SK-N-SH treated with all-trans-retinoic acid at 6 μM for 48 hours (cell line): ENCODE data around the gene NAP1L4.

ENCODE experiments used
- ATAC-seq: fragments of 200-7000 bp; cut with Tn5 transposase; 3 replicates; pipeline ENCODE4 v1.9.1; 2020; ENCODE audit warnings: mild to moderate bottlenecking, moderate library complexity
- ARNTL ChIP-seq: fragments of 450-650 bp; formaldehyde crosslinking; IDR thresholded peaks from 2 replicates; pipeline ENCODE4 v1.5.0; 2020; ENCODE audit warnings: low read depth, mild to moderate bottlenecking, moderate library complexity, borderline replicate concordance
- BACH2 ChIP-seq: fragments of 250-450 bp; sonication (Bioruptor Pico); IDR thresholded peaks from 2 replicates; pipeline ENCODE4 v1.9.0; 2021; ENCODE audit warnings: mild to moderate bottlenecking, borderline replicate concordance
- CREB5 ChIP-seq: fragments of 250-450 bp; sonication (Bioruptor Pico); IDR thresholded peaks from 2 replicates; pipeline ENCODE4 v1.5.1; 2020; ENCODE audit warnings: low read depth, mild to moderate bottlenecking, moderate library complexity
- CSDC2 ChIP-seq: fragments of 250-450 bp; sonication (Bioruptor Pico); IDR thresholded peaks from 2 replicates; pipeline ENCODE4 v1.5.0; 2020; ENCODE audit warnings: mild to moderate bottlenecking, moderate library complexity
- GLIS3 ChIP-seq: fragments of 250-450 bp; sonication (Bioruptor Pico); IDR thresholded peaks from 2 replicates; pipeline ENCODE4 v1.5.0; 2020; ENCODE audit warnings: mild to moderate bottlenecking, moderate library complexity
- ISL1 ChIP-seq: fragments of 250-450 bp; sonication (Bioruptor Pico); IDR thresholded peaks from 2 replicates; pipeline ENCODE4 v2.1.2; 2022; ENCODE audit warnings: mild to moderate bottlenecking, moderate library complexity
- OSR1 ChIP-seq: fragments of 250-450 bp; sonication (Bioruptor Pico); IDR thresholded peaks from 2 replicates; pipeline ENCODE4 v1.8.0; 2022; ENCODE audit warnings: moderate library complexity, mild to moderate bottlenecking, inconsistent platforms
- PPARA ChIP-seq: fragments of 250-450 bp; sonication (Bioruptor Pico); IDR thresholded peaks from 2 replicates; pipeline ENCODE4 v1.5.0; 2020; ENCODE audit warnings: mild to moderate bottlenecking, borderline replicate concordance
- RARB ChIP-seq: fragments of 250-450 bp; sonication (Bioruptor Pico); IDR thresholded peaks from 2 replicates; pipeline ENCODE4 v1.8.0; 2021; ENCODE audit warnings: mild to moderate bottlenecking, moderate library complexity
- SNAI2 ChIP-seq: fragments of 250-450 bp; sonication (Bioruptor Pico); IDR thresholded peaks from 2 replicates; pipeline ENCODE4 v1.5.0; 2020; ENCODE audit warnings: mild to moderate bottlenecking, moderate library complexity
- TCF4 ChIP-seq: fragments of 250-450 bp; sonication (Bioruptor Pico); IDR thresholded peaks from 2 replicates; pipeline ENCODE4 v1.8.0; 2021; ENCODE audit warnings: mild to moderate bottlenecking, moderate library complexity, borderline replicate concordance
- TOX ChIP-seq: fragments of 250-450 bp; sonication (Bioruptor Pico); IDR thresholded peaks from 2 replicates; pipeline ENCODE4 v1.8.0; 2021; ENCODE audit warnings: mild to moderate bottlenecking, moderate library complexity, borderline replicate concordance
- TSHZ2 ChIP-seq: fragments of 250-450 bp; sonication (Bioruptor Pico); IDR thresholded peaks from 2 replicates; pipeline ENCODE4 v1.5.0; 2020; ENCODE audit warnings: mild to moderate bottlenecking, moderate library complexity
- ZC3H10 ChIP-seq: fragments of 250-450 bp; sonication (Bioruptor Pico); IDR thresholded peaks from 2 replicates; pipeline ENCODE4 v1.5.1; 2021; ENCODE audit warnings: mild to moderate bottlenecking, moderate library complexity
- ZFP3 ChIP-seq: fragments of 250-450 bp; sonication (Bioruptor Pico); IDR thresholded peaks from 2 replicates; pipeline ENCODE4 v1.5.0; 2020; ENCODE audit warnings: mild to moderate bottlenecking, moderate library complexity
- ZFP30 ChIP-seq: fragments of 450-650 bp; formaldehyde crosslinking; IDR thresholded peaks from 2 replicates; pipeline ENCODE4 v1.5.0; 2022; ENCODE audit warnings: mild to moderate bottlenecking, moderate library complexity
- ZNF565 ChIP-seq: fragments of 450-650 bp; formaldehyde crosslinking; conservative IDR thresholded peaks from 2 replicates; pipeline ENCODE4 v1.5.0; 2020; ENCODE audit warnings: low read depth, mild to moderate bottlenecking, moderate library complexity
- ZNF70 ChIP-seq: fragments of 450-650 bp; formaldehyde crosslinking; IDR thresholded peaks from 2 replicates; pipeline ENCODE4 v1.5.0; 2020; ENCODE audit warnings: mild to moderate bottlenecking, moderate library complexity
- ZNF8 ChIP-seq: fragments of 450-650 bp; formaldehyde crosslinking; IDR thresholded peaks from 2 replicates; pipeline ENCODE4 v1.5.0; 2020; ENCODE audit warnings: mild to moderate bottlenecking, moderate library complexity
- TF ChIP-seq, protein P1 (sequence below): fragments of 250-450 bp; sonication (Bioruptor Pico); IDR thresholded peaks from 2 replicates; pipeline ENCODE4 v1.8.0; 2021; ENCODE audit warnings: low read depth, mild to moderate bottlenecking, moderate library complexity, borderline replicate concordance
- TF ChIP-seq, protein P2 (sequence below): fragments of 250-450 bp; sonication (Bioruptor Pico); IDR thresholded peaks from 2 replicates; pipeline ENCODE4 v1.8.0; 2020; ENCODE audit warnings: mild to moderate bottlenecking, moderate library complexity, borderline replicate concordance
- TF ChIP-seq, protein P3 (sequence below): fragments of 250-450 bp; sonication (Bioruptor Pico); IDR thresholded peaks from 2 replicates; pipeline ENCODE4 v1.5.1; 2021; ENCODE audit warnings: mild to moderate bottlenecking, moderate library complexity

NAP1L4 gene

GRCh38 chr11:3022300-3022967 lies 30.3 kb upstream of the NAP1L4 start:
- no peak for ATAC-seq
- TF ChIP-seq ZNF565 (CRISPR knock-in tag) (no peak), ZFP3 (CRISPR knock-in tag) (no peak), GLIS3 (CRISPR knock-in tag) (no peak), TOX (CRISPR knock-in tag) (no peak), RARB (no peak), TCF4 (CRISPR knock-in tag) (no peak), PPARA (CRISPR knock-in tag) (no peak), ARNTL (no peak)
- TF ChIP-seq, protein P1, sequence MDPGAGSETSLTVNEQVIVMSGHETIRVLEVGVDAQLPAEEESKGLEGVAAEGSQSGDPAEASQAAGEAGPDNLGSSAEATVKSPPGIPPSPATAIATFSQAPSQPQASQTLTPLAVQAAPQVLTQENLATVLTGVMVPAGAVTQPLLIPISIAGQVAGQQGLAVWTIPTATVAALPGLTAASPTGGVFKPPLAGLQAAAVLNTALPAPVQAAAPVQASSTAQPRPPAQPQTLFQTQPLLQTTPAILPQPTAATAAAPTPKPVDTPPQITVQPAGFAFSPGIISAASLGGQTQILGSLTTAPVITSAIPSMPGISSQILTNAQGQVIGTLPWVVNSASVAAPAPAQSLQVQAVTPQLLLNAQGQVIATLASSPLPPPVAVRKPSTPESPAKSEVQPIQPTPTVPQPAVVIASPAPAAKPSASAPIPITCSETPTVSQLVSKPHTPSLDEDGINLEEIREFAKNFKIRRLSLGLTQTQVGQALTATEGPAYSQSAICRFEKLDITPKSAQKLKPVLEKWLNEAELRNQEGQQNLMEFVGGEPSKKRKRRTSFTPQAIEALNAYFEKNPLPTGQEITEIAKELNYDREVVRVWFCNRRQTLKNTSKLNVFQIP (CRISPR knock-in tag), result no peak
- TF ChIP-seq, protein P2, sequence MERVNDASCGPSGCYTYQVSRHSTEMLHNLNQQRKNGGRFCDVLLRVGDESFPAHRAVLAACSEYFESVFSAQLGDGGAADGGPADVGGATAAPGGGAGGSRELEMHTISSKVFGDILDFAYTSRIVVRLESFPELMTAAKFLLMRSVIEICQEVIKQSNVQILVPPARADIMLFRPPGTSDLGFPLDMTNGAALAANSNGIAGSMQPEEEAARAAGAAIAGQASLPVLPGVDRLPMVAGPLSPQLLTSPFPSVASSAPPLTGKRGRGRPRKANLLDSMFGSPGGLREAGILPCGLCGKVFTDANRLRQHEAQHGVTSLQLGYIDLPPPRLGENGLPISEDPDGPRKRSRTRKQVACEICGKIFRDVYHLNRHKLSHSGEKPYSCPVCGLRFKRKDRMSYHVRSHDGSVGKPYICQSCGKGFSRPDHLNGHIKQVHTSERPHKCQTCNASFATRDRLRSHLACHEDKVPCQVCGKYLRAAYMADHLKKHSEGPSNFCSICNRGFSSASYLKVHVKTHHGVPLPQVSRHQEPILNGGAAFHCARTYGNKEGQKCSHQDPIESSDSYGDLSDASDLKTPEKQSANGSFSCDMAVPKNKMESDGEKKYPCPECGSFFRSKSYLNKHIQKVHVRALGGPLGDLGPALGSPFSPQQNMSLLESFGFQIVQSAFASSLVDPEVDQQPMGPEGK (CRISPR knock-in tag), result no peak
- TF ChIP-seq, all 23 proteins: peak for 0

DNA sequence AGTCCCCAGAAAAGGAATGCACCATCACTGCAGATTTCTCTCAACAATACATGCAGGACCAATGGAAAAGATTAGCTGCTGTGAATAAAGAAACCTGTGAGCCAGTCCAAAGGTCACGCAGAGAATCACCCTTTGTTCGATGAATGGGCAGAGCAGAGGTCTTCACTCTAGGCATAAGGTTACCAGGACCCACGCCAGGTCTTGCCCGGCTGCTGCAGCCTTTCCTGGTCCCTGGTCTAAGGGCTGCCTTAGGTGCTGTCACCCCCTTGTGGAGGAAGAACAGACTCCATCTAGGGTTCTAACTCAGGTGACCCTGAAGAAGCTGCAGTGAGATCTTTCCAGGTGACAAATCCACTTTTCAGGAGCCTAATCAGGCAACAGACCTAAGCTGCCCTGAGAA lies 29.0 kb upstream of the NAP1L4 start:
- TF ChIP-seq ZNF8 (no peak), GLIS3 (CRISPR knock-in tag) (no peak), TSHZ2 (CRISPR knock-in tag) (no peak), TCF4 (CRISPR knock-in tag) (no peak), ZNF70 (CRISPR knock-in tag) (no peak), CREB5 (no peak), RARB (no peak), CSDC2 (CRISPR knock-in tag) (no peak), PPARA (CRISPR knock-in tag) (no peak), ZFP3 (CRISPR knock-in tag) (no peak), OSR1 (CRISPR knock-in tag) (no peak), ZC3H10 (CRISPR knock-in tag) (no peak), ZFP30 (CRISPR knock-in tag) (no peak), ARNTL (no peak), ZNF565 (CRISPR knock-in tag) (no peak), SNAI2 (CRISPR knock-in tag) (no peak), BACH2 (CRISPR knock-in tag) (no peak), ISL1 (CRISPR knock-in tag) (no peak)
- TF ChIP-seq, protein P3, sequence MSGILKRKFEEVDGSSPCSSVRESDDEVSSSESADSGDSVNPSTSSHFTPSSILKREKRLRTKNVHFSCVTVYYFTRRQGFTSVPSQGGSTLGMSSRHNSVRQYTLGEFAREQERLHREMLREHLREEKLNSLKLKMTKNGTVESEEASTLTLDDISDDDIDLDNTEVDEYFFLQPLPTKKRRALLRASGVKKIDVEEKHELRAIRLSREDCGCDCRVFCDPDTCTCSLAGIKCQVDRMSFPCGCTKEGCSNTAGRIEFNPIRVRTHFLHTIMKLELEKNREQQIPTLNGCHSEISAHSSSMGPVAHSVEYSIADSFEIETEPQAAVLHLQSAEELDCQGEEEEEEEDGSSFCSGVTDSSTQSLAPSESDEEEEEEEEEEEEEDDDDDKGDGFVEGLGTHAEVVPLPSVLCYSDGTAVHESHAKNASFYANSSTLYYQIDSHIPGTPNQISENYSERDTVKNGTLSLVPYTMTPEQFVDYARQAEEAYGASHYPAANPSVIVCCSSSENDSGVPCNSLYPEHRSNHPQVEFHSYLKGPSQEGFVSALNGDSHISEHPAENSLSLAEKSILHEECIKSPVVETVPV (CRISPR knock-in tag), result no peak
- TF ChIP-seq, protein P1 (CRISPR knock-in tag), result no peak
- peak; percentile 87 for ATAC-seq
